K562 (cell line): ENCODE results near the gene IDUA. TPM values are rescaled to one million over a fixed set of nuclear protein-coding genes. Genes with fewer than 3 reads are reported as not detected.
A peak's percentile ranks its signal among the peaks of the same experiment; 100 is the strongest.

ENCODE experiments used
- ATAC-seq: fragments of 200-7000 bp; cut with Tn5 transposase; 3 replicates; pipeline ENCODE4 v1.9.1; 2020; ENCODE audit warnings: moderate library complexity
- BruUV-seq: library from RNA; stranded (reverse); fragments of 400-500 nt; replicated peaks from 2 replicates; lab custom pipeline; 2021; lab: Mats Ljungman, UMichigan
- CTCF ChIA-PET: fragments of 300-600 bp; formaldehyde crosslinking; extraction: SDS; loops from one replicate; lab custom pipeline; 2021; ENCODE audit warnings: low intra/inter-chr PET ratio; lab: Yijun Ruan, JAX
- POLR2A ChIA-PET: fragments of 300-600, 350-650 bp; sonication (Branson Sonifier 250); formaldehyde crosslinking; extraction: SDS; loops from one replicate; lab custom pipeline; 2021; ENCODE audit warnings: antibody characterized with exemption, inconsistent platforms; lab: Yijun Ruan, JAX
- DNase-seq, 4 experiments: peaks; one replicate each; pipeline versions ENCODE4 v3.0.0 to v3.0.0-alpha.2; 2011 to 2018; ENCODE audit warnings: low spot score in 3 of 4, mixed read lengths in 3 of 4; ENCODE audit errors: extremely low read depth in 1 of 4
- FAIRE-seq: peaks from 2 replicates; lab custom pipeline; 2011; peaks lifted over from hg19 to GRCh38; lab: Jason Lieb, UNC
- H2AFZ ChIP-seq: 2 replicates; pipeline ENCODE4 v1.6.0; 2011; ENCODE audit warnings: low read depth, low read length, control low read depth, inconsistent platforms
- H3K27ac ChIP-seq: fragments of 200-600 bp; 3 replicates; pipeline ENCODE4 v1.8.0; 2011; ENCODE audit warnings: low read depth, mild to moderate bottlenecking, control low read depth, inconsistent platforms, low read length, moderate library complexity, mixed read lengths; ENCODE audit errors: extremely low read depth
- H3K27me3 ChIP-seq, 2 experiments: fragments of 300-600 bp in 1 of 2; 2 replicates in 1 of 2; 3 replicates in 1 of 2; pipeline versions ENCODE4 v1.6.0 to v1.8.0; 2011; ENCODE audit warnings: inconsistent platforms in 2 of 2, low read length in 2 of 2, mild to moderate bottlenecking in 1 of 2, mixed read lengths in 1 of 2, moderate library complexity in 1 of 2; ENCODE audit not compliant: control insufficient read depth in 2 of 2, insufficient read depth in 2 of 2
- H3K36me3 ChIP-seq: fragments of 300-600 bp; 3 replicates; pipeline ENCODE4 v1.8.0; 2011; ENCODE audit warnings: mild to moderate bottlenecking, low read length, inconsistent platforms; ENCODE audit not compliant: control insufficient read depth, insufficient read depth
- H3K4me1 ChIP-seq, 2 experiments: fragments of 200-600 bp in 1 of 2; replicated peaks in 1 of 2; 2 replicates in 1 of 2; 3 replicates in 1 of 2; pipeline versions ENCODE4 v1.5.1 to v1.8.0; 2011; ENCODE audit warnings: inconsistent platforms in 2 of 2, low read length in 2 of 2, mild to moderate bottlenecking in 1 of 2, mixed read lengths in 1 of 2, moderate library complexity in 1 of 2; ENCODE audit not compliant: control insufficient read depth in 2 of 2, insufficient read depth in 2 of 2
- H3K4me2 ChIP-seq: 2 replicates; pipeline ENCODE4 v1.6.1; 2011; ENCODE audit warnings: low read length, control low read depth, inconsistent platforms, mixed read lengths; ENCODE audit not compliant: insufficient read depth
- H3K4me3 ChIP-seq: fragments of 200-600 bp; sonication (generic), shearing (Covaris generic); 2 replicates; pipeline ENCODE4 v1.5.1; 2016; ENCODE audit warnings: control low read depth, inconsistent platforms
- H3K79me2 ChIP-seq: fragments of 200-600 bp; 3 replicates; pipeline ENCODE4 v1.8.0; 2011; ENCODE audit warnings: low read length, inconsistent platforms; ENCODE audit not compliant: control insufficient read depth, insufficient read depth
- H3K9ac ChIP-seq, 2 experiments: 2 replicates each; pipeline versions ENCODE4 v1.6.0 to v1.6.1; 2011; ENCODE audit warnings: low read depth in 2 of 2, low read length in 2 of 2, control low read depth in 1 of 2, inconsistent platforms in 1 of 2, mild to moderate bottlenecking in 1 of 2, mixed read lengths in 1 of 2; ENCODE audit not compliant: insufficient read depth in 1 of 2
- H3K9me1 ChIP-seq: one replicate; pipeline ENCODE4 v1.6.0; 2011; ENCODE audit warnings: inconsistent platforms, mild to moderate bottlenecking, low read length, moderate library complexity; ENCODE audit not compliant: control insufficient read depth, insufficient read depth
- H3K9me3 ChIP-seq: replicated peaks from 2 replicates; pipeline ENCODE4 v1.5.1; 2011; ENCODE audit warnings: low read depth, low read length, inconsistent platforms; ENCODE audit not compliant: control insufficient read depth, insufficient read depth
- H4K20me1 ChIP-seq: replicated peaks from 2 replicates; pipeline ENCODE4 v1.6.1; 2011; ENCODE audit warnings: low read length, inconsistent platforms, mixed read lengths; ENCODE audit not compliant: control insufficient read depth, insufficient read depth
- ETV6 ChIP-seq, 3 experiments: fragments of 150-350 bp in 1 of 3; sonication (generic) in 1 of 3; formaldehyde crosslinking in 1 of 3; IDR thresholded peaks; 2 replicates each; pipeline versions ENCODE4 v1.6.1 to v1.8.0; 2014 to 2022; ENCODE audit warnings: borderline replicate concordance in 2 of 3, low read depth in 2 of 3, antibody characterized with exemption in 1 of 3, low read length in 1 of 3, mild to moderate bottlenecking in 1 of 3, missing genetic modification reagents in 1 of 3
- RBFOX2 ChIP-seq: fragments of 200-400 bp; formaldehyde crosslinking; IDR thresholded peaks from 2 replicates; pipeline ENCODE4 v1.6.1; 2017; ENCODE audit warnings: low read depth, mild to moderate bottlenecking, low read length, moderate library complexity
- RBM22 ChIP-seq: fragments of 200-400 bp; formaldehyde crosslinking; IDR thresholded peaks from 2 replicates; pipeline ENCODE4 v1.6.1; 2018; ENCODE audit warnings: low read length, low read depth; ENCODE audit not compliant: poor library complexity, severe bottlenecking
- ZBTB2 ChIP-seq: fragments of 450-650 bp; IDR thresholded peaks from 2 replicates; pipeline ENCODE4 v1.6.1; 2016; ENCODE audit warnings: antibody characterized with exemption
- ZNF224 ChIP-seq: sonication (generic); formaldehyde crosslinking; IDR thresholded peaks from 2 replicates; pipeline ENCODE4 v1.8.0; 2022; ENCODE audit warnings: mild to moderate bottlenecking, missing genetic modification reagents
- WGBS: fragments of 100-300 bp; shearing (Covaris generic); methylation state at CpG from one replicate; pipeline ENCODE4 v1.1.6; 2016; ENCODE audit warnings: low coverage, mixed read lengths; ENCODE audit not compliant: insufficient coverage; ENCODE audit errors: missing lambda C conversion rate; 5-methylcytosine and 5-hydroxymethylcytosine counted together
- in situ Hi-C: fragments of 300-500 bp; cut with MboI; formaldehyde crosslinking; loops from 4 replicates; pipeline ENCODE4 v1.15.0; 2018; ENCODE audit warnings: inconsistent platforms, mixed read lengths
- intact Hi-C: fragments of 100-400 bp; cut with micrococcal nuclease; formaldehyde crosslinking; loops from 2 replicates; pipeline ENCODE4 v1.14.2; 2022
- polyA plus RNA-seq, 8 experiments: library from polyadenylated mRNA; depleted of rRNA in 4 of 8; stranded (reverse) in 5 of 8; unstranded in 3 of 8; fragments of >200 nt; fragmentation: Nextera tagmentation in 2 of 8; fragmentation: Illumina TruSeq in 1 of 8; extraction: Ambion mirVana in 2 of 8; extraction: Trizol in 1 of 8; gene quantifications; 2 replicates each; pipeline versions ENCODE4 v1.2.1 to v1.2.3, GENCODE V29; 2011 to 2014; ENCODE audit warnings: inconsistent platforms in 1 of 8, missing spikeins in 1 of 8
- total RNA-seq, 7 experiments: library from RNA; depleted of rRNA in 6 of 7; stranded (reverse); fragments of >200 nt in 6 of 7; fragmentation: Illumina TruSeq in 2 of 7; extraction: Trizol in 2 of 7; gene quantifications; 2 replicates each; pipeline versions ENCODE4 v1.2.1 to v1.2.3, GENCODE V29; 2011 to 2021; ENCODE audit warnings: low replicate concordance in 1 of 7

The IDUA gene
- total and polyA plus RNA-seq, 9 of the 15 experiments (the other 6 are each of a cell fraction or from before 2014, with no cell fraction given): 0.04 to 16.1 (median 1.2) TPM

DNA sequence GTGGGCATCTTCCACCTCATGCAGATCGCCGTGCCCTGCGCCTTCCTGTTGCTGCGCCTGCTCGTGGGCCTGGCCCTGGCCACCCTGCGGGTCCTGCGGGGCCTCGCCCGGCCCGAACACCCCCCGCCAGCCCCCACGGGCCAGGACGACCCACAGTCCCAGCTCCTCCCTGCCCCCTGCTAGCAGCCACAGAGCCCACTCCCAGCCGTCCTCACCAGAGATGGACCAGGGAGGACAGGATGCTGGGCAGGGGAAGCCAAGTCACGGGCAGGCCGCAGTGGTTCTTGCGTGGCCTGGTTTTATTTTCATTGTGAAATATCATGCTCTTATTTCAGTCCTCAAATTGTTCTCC lies 28.6 kb upstream of the IDUA start:
- Histone ChIP-seq H3K4me3 (no peak overlapping the region), H3K9me3 (no peaks in the 10 kb centered on the region), H3K9me1 (no peaks in the 10 kb centered on the region), H3K79me2 (no peaks in the 10 kb centered on the region), H3K4me1 (peaks cover 0 to 42% of the 10 kb centered on the region in 2 experiments; a peak in 2 of 5 replicates), H3K27ac (no peak overlapping the region)
- ChIA-PET POLR2A (interaction anchor here (0.6 kb wide), 1 partner anchor 12 kb away, joined by 3 read pairs; no protein-coding TSS in a partner anchor), CTCF (no interaction called here)
- ATAC-seq: no peak
- intact Hi-C loops: no loop called here
- TF ChIP-seq ZBTB2: no peak
- TF ChIP-seq ETV6 (IDR thresholded peaks at IDR 0.05; ENCODE audit: borderline replicate concordance in 1 of 2, low read depth in 2 of 2, low read length in 1 of 2): no peak
- no peak for TF ChIP-seq ETV6 (CRISPR knock-in tag; IDR thresholded peaks at IDR 0.05; ENCODE audit: borderline replicate concordance)
- TF ChIP-seq RBM22: peak; percentile 13
- TF ChIP-seq RBFOX2: peak; percentile 18; the same call in 1 of the 2 replicates
- no peak for TF ChIP-seq ZNF224 (CRISPR knock-in tag)
- TF ChIP-seq, all 486 proteins: peak for 2
- no peak for DNase-seq
- in situ Hi-C loops: no loop called here
- no peak overlapping the region for H3K9ac ChIP-seq
- H3K36me3 ChIP-seq: peaks cover 12% of the 10 kb centered on the region; the same call in 1 of the 3 replicates
- BruUV-seq: no TSS peak
- no peak for FAIRE-seq
- no peaks in the 10 kb centered on the region for H3K27me3 ChIP-seq
- no peak overlapping the region for H2AFZ ChIP-seq
- H3K4me2 ChIP-seq: no peak overlapping the region
- no peaks in the 10 kb centered on the region for H4K20me1 ChIP-seq
- WGBS: 86% methylated on average over 14 of the region's 17 CpGs
